GM23248 (cell line): ENCODE measurements around the gene CTTNBP2. TPM values are rescaled to one million over a fixed set of nuclear protein-coding genes. Genes with fewer than 3 reads are reported as not detected.

Experiments
- DNase-seq: peaks from one replicate; pipeline ENCODE4 v3.0.0-alpha.2; 2015
- H2AFZ ChIP-seq: fragments of 200-600 bp; sonication (generic); 2 replicates; pipeline ENCODE4 v1.6.1; 2016; ENCODE audit warnings: antibody characterized with exemption
- H3F3A ChIP-seq: fragments of 200-600 bp; sonication (generic); 2 replicates; pipeline ENCODE4 v1.6.1; 2016; ENCODE audit warnings: mild to moderate bottlenecking, antibody characterized with exemption, mixed run types; ENCODE audit not compliant: insufficient read depth
- H3K27ac ChIP-seq: fragments of 200-600 bp; sonication (generic); 2 replicates; pipeline ENCODE4 v1.5.1; 2016; ENCODE audit warnings: mild to moderate bottlenecking
- H3K27me3 ChIP-seq: fragments of 200-600 bp; sonication (generic); replicated peaks from 2 replicates; pipeline ENCODE4 v1.6.1; 2016; ENCODE audit warnings: mild to moderate bottlenecking; ENCODE audit not compliant: insufficient read depth
- H3K36me3 ChIP-seq: fragments of 200-600 bp; sonication (generic); 2 replicates; pipeline ENCODE4 v1.6.1; 2016; ENCODE audit warnings: low read depth, mild to moderate bottlenecking
- H3K4me1 ChIP-seq: fragments of 200-600 bp; sonication (generic); 2 replicates; pipeline ENCODE4 v1.6.1; 2016; ENCODE audit warnings: mild to moderate bottlenecking; ENCODE audit not compliant: insufficient read depth
- H3K4me2 ChIP-seq: fragments of 200-600 bp; sonication (generic); one replicate; pipeline ENCODE4 v1.6.1; 2016; ENCODE audit warnings: mild to moderate bottlenecking; ENCODE audit not compliant: unreplicated experiment
- H3K4me3 ChIP-seq: fragments of 200-600 bp; sonication (generic); 2 replicates; pipeline ENCODE4 v1.5.1; 2016; ENCODE audit warnings: mild to moderate bottlenecking
- H3K79me2 ChIP-seq: fragments of 200-600 bp; sonication (generic); 2 replicates; pipeline ENCODE4 v1.6.1; 2016; ENCODE audit warnings: mild to moderate bottlenecking; ENCODE audit not compliant: insufficient read depth
- H3K9ac ChIP-seq: fragments of 200-600 bp; sonication (generic); 2 replicates; pipeline ENCODE4 v1.6.1; 2016; ENCODE audit warnings: mild to moderate bottlenecking
- H3K9me2 ChIP-seq: fragments of 200-600 bp; sonication (generic); 2 replicates; pipeline ENCODE4 v1.6.1; 2016; ENCODE audit warnings: mixed run types, mild to moderate bottlenecking, moderate library complexity; ENCODE audit not compliant: insufficient read depth
- H3K9me3 ChIP-seq: fragments of 200-600 bp; sonication (generic); one replicate; pipeline ENCODE4 v1.6.1; 2017; ENCODE audit warnings: low read depth
- H4K20me1 ChIP-seq: fragments of 200-600 bp; sonication (generic); 2 replicates; pipeline ENCODE4 v1.6.0; 2016; ENCODE audit not compliant: insufficient read depth
- EZH2 ChIP-seq: fragments of 200-600 bp; sonication (generic); IDR thresholded peaks from 2 replicates; pipeline ENCODE4 v1.6.1; 2018; ENCODE audit warnings: antibody characterized with exemption, mild to moderate bottlenecking; ENCODE audit not compliant: insufficient read depth, poor library complexity, severe bottlenecking
- EZH2phosphoT487 ChIP-seq: fragments of 200-600 bp; sonication (generic); IDR thresholded peaks from 2 replicates; pipeline ENCODE4 v1.6.1; 2018; ENCODE audit warnings: antibody characterized with exemption, moderate library complexity, mild to moderate bottlenecking, low read depth; ENCODE audit not compliant: insufficient read depth
- WGBS, 2 experiments: methylation state at CpG; one replicate each; pipeline ENCODE4 v1.1.6; 2015 to 2017; ENCODE audit warnings: low lambda C conversion rate in 2 of 2, low coverage in 1 of 2; ENCODE audit errors: missing lambda C conversion rate in 2 of 2; 5-methylcytosine and 5-hydroxymethylcytosine counted together
- in situ Hi-C: fragments of 300-500 bp; cut with MboI; formaldehyde crosslinking; loops from 2 replicates; pipeline ENCODE4 v1.15.0; 2020
- polyA plus RNA-seq: library from polyadenylated mRNA; unstranded; fragments of >200 nt; fragmentation: Nextera tagmentation; extraction: Ambion mirVana; gene quantifications from 2 replicates; pipeline ENCODE4 v1.2.1, GENCODE V29; 2016
- total RNA-seq: library from RNA; depleted of rRNA; stranded (reverse); fragments of >200 nt; shearing (Covaris generic); gene quantifications from 2 replicates; pipeline ENCODE4 v1.2.3, GENCODE V29; 2014

The CTTNBP2 gene
- total and polyA plus RNA-seq, 2 experiments from 2014 or later, result not detected

GRCh38 chr7:117791877-117792780 is 81.1 kb downstream of the CTTNBP2 start:
- Histone ChIP-seq H3K79me2 (no peaks in the 10 kb centered on the region), H3K4me3 (no peak overlapping the region), H3F3A (no peaks in the 10 kb centered on the region), H3K36me3 (no peaks in the 10 kb centered on the region), H3K4me1 (no peaks in the 10 kb centered on the region), H3K27ac (no peak overlapping the region), H3K9me2 (no peaks in the 10 kb centered on the region), H2AFZ (no peak overlapping the region), H3K9ac (no peak overlapping the region), H3K27me3 (no peaks in the 10 kb centered on the region; the same call in 1 of the 2 replicates), H3K9me3 (no peaks in the 10 kb centered on the region), H4K20me1 (no peaks in the 10 kb centered on the region), H3K4me2 (no peak overlapping the region)
- 21 to 23% methylated on average over 18 of the region's 18 CpGs for WGBS, 2 experiments
- TF ChIP-seq EZH2phosphoT487, result no peak
- TF ChIP-seq EZH2, result no peak
- in situ Hi-C loops, result no loop called here
- DNase-seq, result no peak

- H3K4me3 ChIP-seq, result no peak overlapping the region
- H2AFZ ChIP-seq, result no peak overlapping the region
- H3K36me3 ChIP-seq, result no peaks in the 10 kb centered on the region
- no peak for DNase-seq
- TF ChIP-seq EZH2 (no peak), EZH2phosphoT487 (no peak)
- in situ Hi-C loops, result no loop called here
- H3F3A ChIP-seq, result no peaks in the 10 kb centered on the region
- no peaks in the 10 kb centered on the region for H4K20me1 ChIP-seq
- H3K9me3 ChIP-seq, result no peaks in the 10 kb centered on the region
- no peaks in the 10 kb centered on the region for H3K79me2 ChIP-seq
- no peaks in the 10 kb centered on the region for H3K4me1 ChIP-seq
- no peak overlapping the region for H3K4me2 ChIP-seq
- 32 to 42% methylated on average over 5 of the region's 5 CpGs for WGBS, 2 experiments
- H3K9me2 ChIP-seq, result no peaks in the 10 kb centered on the region
- H3K27ac ChIP-seq, result no peak overlapping the region
- no peaks in the 10 kb centered on the region; the same call in 1 of the 2 replicates for H3K27me3 ChIP-seq
- no peak overlapping the region for H3K9ac ChIP-seq
Measured at GRCh38 chr7:117790731-117791130, 82.5 kb downstream of the CTTNBP2 start.

- H3K4me1 ChIP-seq, result no peaks in the 10 kb centered on the region
- in situ Hi-C loops, result no loop called here
- H3K9me2 ChIP-seq, result no peaks in the 10 kb centered on the region
- no peak for DNase-seq
- no peak overlapping the region for H3K4me2 ChIP-seq
- H3K4me3 ChIP-seq, result no peak overlapping the region
- no peaks in the 10 kb centered on the region for H3F3A ChIP-seq
- 13 to 16% methylated on average over 2 of the region's 2 CpGs for WGBS, 2 experiments
- no peaks in the 10 kb centered on the region for H4K20me1 ChIP-seq
- no peaks in the 10 kb centered on the region for H3K36me3 ChIP-seq
- no peaks in the 10 kb centered on the region; the same call in 1 of the 2 replicates for H3K27me3 ChIP-seq
- H3K27ac ChIP-seq, result no peak overlapping the region
- TF ChIP-seq EZH2phosphoT487 (no peak), EZH2 (no peak)
- no peaks in the 10 kb centered on the region for H3K79me2 ChIP-seq
- H2AFZ ChIP-seq, result no peak overlapping the region
- no peaks in the 10 kb centered on the region for H3K9me3 ChIP-seq
- no peak overlapping the region for H3K9ac ChIP-seq
Measured at GRCh38 chr7:117790251-117790650, 83.0 kb downstream of the CTTNBP2 start.

- no peak overlapping the region for H3K4me3 ChIP-seq
- no peaks in the 10 kb centered on the region for H3K79me2 ChIP-seq
- no peaks in the 10 kb centered on the region; the same call in 1 of the 2 replicates for H3K27me3 ChIP-seq
- no peak overlapping the region for H2AFZ ChIP-seq
- H3K36me3 ChIP-seq, result no peaks in the 10 kb centered on the region
- no peak for TF ChIP-seq EZH2
- no peak for TF ChIP-seq EZH2phosphoT487
- H3K27ac ChIP-seq, result no peak overlapping the region
- H3K9me2 ChIP-seq, result no peaks in the 10 kb centered on the region
- 18 to 23% methylated on average over 1 of the region's 1 CpG for WGBS, 2 experiments
- DNase-seq, result no peak
- no peak overlapping the region for H3K4me2 ChIP-seq
- no peak overlapping the region for H3K9ac ChIP-seq
- H3F3A ChIP-seq, result no peaks in the 10 kb centered on the region
- no peaks in the 10 kb centered on the region for H4K20me1 ChIP-seq
- in situ Hi-C loops, result no loop called here
- no peaks in the 10 kb centered on the region for H3K4me1 ChIP-seq
- H3K9me3 ChIP-seq, result no peaks in the 10 kb centered on the region
Measured at GRCh38 chr7:117785431-117785830, 87.8 kb downstream of the CTTNBP2 start.
